Smooth muscle cell of the brain vasculature (primary cell): ENCODE data around the gene TMEM243.

Experiments used
- DNase-seq: peaks from one replicate; pipeline ENCODE4 v3.0.0-alpha.2; 2012; ENCODE audit warnings: low read depth, low spot score

TMEM243 gene

DNA sequence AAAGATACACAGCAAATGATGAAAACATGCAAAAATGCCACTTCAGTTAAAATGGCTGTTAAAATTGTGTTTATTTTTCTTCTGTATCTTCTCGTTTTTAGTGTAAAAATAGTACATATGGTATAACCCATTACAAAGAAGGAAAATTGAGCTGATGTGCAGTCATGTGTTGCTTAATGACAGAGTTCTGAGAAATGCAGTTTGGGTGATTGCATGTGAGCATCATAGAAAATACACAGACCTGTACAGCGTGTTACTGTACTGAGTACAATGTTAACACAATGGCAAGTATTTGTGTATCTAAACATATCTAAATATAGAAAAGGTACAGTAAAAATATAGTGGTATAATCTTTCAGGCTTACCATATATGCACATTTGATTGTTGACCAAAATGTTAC is 60.0 kb downstream of the TMEM243 start:
- DNase-seq: no peak

- no peak for DNase-seq
These were observed 62.8 kb downstream of the TMEM243 start for GRCh38 chr7:87156709-87157108.

GRCh38 chr7:87155788-87156187 is 63.7 kb downstream of the TMEM243 start:
- no peak for DNase-seq

DNA sequence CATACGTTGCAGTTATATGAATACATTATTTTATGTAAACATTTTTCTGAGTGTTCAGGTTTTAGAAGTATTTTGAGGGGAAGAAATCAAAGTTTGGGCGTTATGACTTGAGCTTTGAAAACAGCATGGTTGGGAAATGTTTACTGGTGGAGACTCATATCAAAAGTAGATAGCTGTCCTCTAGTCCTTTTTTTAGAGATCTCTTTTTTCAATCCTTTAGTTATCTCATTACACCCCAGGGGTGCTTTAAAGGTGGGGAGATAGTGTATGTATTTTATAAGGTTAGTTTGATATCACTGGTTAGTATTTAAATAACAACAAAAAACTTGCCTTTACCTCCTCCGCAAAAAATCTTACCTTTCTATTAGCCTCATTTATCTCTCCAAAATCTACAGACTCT is 65.0 kb downstream of the TMEM243 start:
- DNase-seq: no peak

DNA sequence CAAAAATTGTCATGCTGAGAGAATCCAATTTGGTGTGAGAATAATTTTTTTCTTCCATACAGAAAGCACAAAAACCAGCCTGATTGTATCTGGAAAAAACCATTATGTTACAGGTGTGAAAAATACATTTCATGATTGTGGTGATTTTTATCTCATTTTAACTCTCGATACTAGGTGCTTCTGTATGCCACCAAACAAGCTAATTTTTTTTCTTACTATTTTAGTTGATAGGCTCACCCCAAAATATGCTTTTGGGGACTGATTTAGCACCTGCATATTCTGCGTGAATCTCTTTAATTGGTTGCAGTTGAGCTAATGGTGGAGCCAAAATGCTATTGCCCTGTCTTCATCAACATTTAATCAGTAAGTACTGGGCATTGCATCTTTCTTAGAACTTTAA is 65.4 kb downstream of the TMEM243 start:
- DNase-seq: no peak

DNA sequence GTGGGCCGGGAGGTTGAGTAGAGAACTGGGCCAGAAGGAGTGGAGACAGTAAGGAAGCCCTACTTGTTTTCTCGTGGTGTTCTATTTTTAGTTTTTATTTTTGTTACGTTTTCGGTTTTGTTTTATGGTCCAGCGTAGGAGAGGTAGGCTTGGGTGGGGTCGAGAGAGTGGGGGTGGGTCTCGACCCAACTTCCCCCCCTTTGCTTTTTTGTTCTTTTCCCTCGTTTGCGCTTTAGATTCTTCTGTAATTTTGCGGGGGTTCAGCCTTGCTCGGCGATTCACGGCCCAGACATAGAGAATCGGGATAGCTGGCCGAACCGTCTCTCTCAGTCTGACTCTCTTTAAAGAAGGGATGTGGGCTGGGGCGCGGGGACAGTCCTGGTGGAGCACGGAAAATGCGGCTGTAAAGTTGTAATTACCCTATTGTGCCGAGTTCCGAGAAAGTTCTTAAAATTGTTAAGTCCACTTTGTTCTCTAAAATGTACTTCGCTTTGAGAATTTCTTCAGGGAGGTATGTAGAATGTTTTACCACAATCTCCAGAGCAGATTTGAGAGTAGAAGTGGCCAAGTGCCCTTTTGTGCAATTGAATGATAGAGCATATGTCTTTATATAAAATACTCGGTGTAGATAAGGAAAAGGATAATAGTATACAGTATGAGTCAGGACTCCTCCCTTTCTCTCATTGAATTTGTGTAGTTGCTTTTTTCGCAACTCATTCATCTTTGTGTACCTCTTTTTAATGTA is 66.5 kb downstream of the TMEM243 start:
- DNase-seq: no peak

GRCh38 chr7:87152112-87152896 is 67.2 kb downstream of the TMEM243 start, which contains the start of gene DMTF1:
TSS of gene DMTF1 (plus strand) at chr7:87152453. CDS start at chr7:87164942, 12,489 bp downstream.
- peak; percentile 84 for DNase-seq

DNA sequence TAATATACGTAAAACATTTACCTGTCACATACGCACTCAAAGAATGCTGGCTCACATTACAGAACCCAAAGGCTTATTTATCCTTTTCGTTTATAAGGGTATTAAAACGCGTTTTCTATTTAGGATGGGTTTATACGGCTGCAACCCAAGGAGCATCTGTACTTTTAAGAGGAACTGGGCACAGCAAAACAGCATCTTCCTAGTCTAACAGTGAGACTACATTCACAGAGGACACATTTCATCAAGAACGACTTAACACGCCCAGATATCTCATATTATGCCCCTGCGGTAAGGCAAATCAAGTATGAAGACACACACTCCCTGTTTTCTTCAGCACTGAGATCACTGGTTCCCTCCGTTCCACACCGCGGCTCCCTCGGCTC is 67.8 kb downstream of the TMEM243 start:
- no peak for DNase-seq

GRCh38 chr7:87151002-87151728 is 68.4 kb downstream of the TMEM243 start:
- DNase-seq: no peak

GRCh38 chr7:87148332-87148955 is 71.1 kb downstream of the TMEM243 start:
- DNase-seq: no peak

DNA sequence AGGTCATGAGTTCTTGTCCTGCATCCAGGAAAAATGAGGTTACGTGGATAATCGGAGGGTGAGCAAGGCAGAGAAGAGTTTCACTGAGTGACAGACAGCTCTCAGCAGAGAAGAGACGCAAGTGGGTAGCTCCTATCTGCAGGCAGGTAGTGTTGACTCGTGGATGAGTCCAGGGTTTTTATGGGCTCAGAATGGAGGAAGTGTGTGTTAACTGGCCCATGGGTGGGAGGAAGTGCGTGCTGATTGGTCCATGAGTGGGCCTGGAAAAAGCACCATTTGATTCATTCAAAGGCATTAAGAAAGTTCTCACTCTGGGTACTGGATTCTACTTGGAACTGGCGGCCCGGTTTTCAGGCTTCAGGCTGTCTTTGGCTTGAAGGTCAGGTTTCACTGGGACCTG is 72.0 kb downstream of the TMEM243 start:
- DNase-seq: no peak

GRCh38 chr7:87146740-87147386 is 72.7 kb downstream of the TMEM243 start:
- no peak for DNase-seq
